Measurements from ENCODE around the gene FN1. TPM values are rescaled to one million over a fixed set of nuclear protein-coding genes. Genes with fewer than 3 reads are reported as not detected.

Gene FN1
- total and polyA plus RNA-seq, 2 of the 8 experiments (the other 6 are each of a cell fraction or from before 2014, with no cell fraction given) = 42.9 to 109 TPM

GRCh38 chr2:215466097-215466909, 30.4 kb upstream of the FN1 start:
- no peak overlapping the region for H3K27ac ChIP-seq (ENCODE audit: low read depth, low read length)
- CTCF ChIA-PET (ENCODE audit: partially characterized antibody) = interaction anchor here (1.0 kb wide), 1 partner anchor 14 kb away, joined by 3 read pairs; no protein-coding TSS in a partner anchor
- no peaks in the 10 kb centered on the region for H3K36me3 ChIP-seq (ENCODE audit: control insufficient read depth in 2 of 4, insufficient read depth in 4 of 4, low read length in 3 of 4)
- FAIRE-seq = no peak
- H3K4me3 ChIP-seq (ENCODE audit: extremely low read depth in 1 of 4, insufficient read depth in 2 of 4, low read depth in 3 of 4, low read length in 4 of 4) = no peak overlapping the region
- no peak for DNase-seq (ENCODE audit: low read depth in 1 of 2, low spot score in 2 of 2)
- no peaks in the 10 kb centered on the region for H3K79me2 ChIP-seq (ENCODE audit: control insufficient read depth in 1 of 2, insufficient read depth in 2 of 2, low read length in 2 of 2)
- H2BK20ac ChIP-seq (ENCODE audit: low read length) = no peak overlapping the region
- H4K91ac ChIP-seq (replicated peaks; ENCODE audit: insufficient read length, low read length) = no peak overlapping the region
- H3K4ac ChIP-seq (replicated peaks; ENCODE audit: insufficient read length, low read depth, low read length) = no peak overlapping the region
- no peak overlapping the region for H3K18ac ChIP-seq (ENCODE audit: extremely low read depth, low read length)
- H2AFZ ChIP-seq (ENCODE audit: low read length) = no peak overlapping the region
- H3K4me1 ChIP-seq (replicated peaks in 1 of 4; ENCODE audit: control insufficient read depth in 3 of 4, insufficient read depth in 4 of 4, low read length in 3 of 4) = no peaks in the 10 kb centered on the region
- H3K9ac ChIP-seq (replicated peaks in 1 of 4; ENCODE audit: extremely low read depth in 1 of 4, low read depth in 3 of 4, low read length in 3 of 4) = no peak overlapping the region
- H3K4me2 ChIP-seq (ENCODE audit: insufficient read depth in 1 of 2, low read depth in 2 of 2, low read length in 2 of 2) = no peak overlapping the region
- no peak overlapping the region for H4K8ac ChIP-seq (ENCODE audit: extremely low read depth, insufficient read depth, low read length)
- no peak overlapping the region for H2BK12ac ChIP-seq (ENCODE audit: low read depth, low read length)
- H3K14ac ChIP-seq (ENCODE audit: insufficient read length) = no peak overlapping the region
- no peaks in the 10 kb centered on the region; a peak in 1 of 4 replicates for H3K9me3 ChIP-seq (ENCODE audit: insufficient read depth in 2 of 2, low read depth in 1 of 2, low read length in 1 of 2)
- POLR2A ChIA-PET (ENCODE audit: partially characterized antibody) = no interaction called here
- H3K23me2 ChIP-seq (ENCODE audit: low read depth, low read length) = no peaks in the 10 kb centered on the region
- no peaks in the 10 kb centered on the region for H3K79me1 ChIP-seq (ENCODE audit: low read depth, low read length)
- no peak overlapping the region for H3K56ac ChIP-seq (replicated peaks; ENCODE audit: insufficient read length, low read depth, low read length)
- no peak overlapping the region for H4K5ac ChIP-seq (ENCODE audit: insufficient read length, low read depth, low read length)
- H3K23ac ChIP-seq (ENCODE audit: insufficient read length) = no peak overlapping the region
- H2BK5ac ChIP-seq (ENCODE audit: low read depth, low read length) = no peak overlapping the region
- no peak overlapping the region for H2AK5ac ChIP-seq (ENCODE audit: low read depth, low read length)
- WGBS, 2 experiments (ENCODE audit: extremely low coverage in 1 of 2, insufficient coverage in 1 of 2, insufficient read length in 1 of 2, insufficient replicate concordance in 2 of 2, low coverage in 1 of 2, low lambda C conversion rate in 2 of 2, missing lambda C conversion rate in 1 of 2) = 87% methylated on average over 3 of the region's 3 CpGs; no CpG with 5 or more reads in 1 of the 2 experiments
- no peaks in the 10 kb centered on the region for H3K27me3 ChIP-seq (replicated peaks in 1 of 4; ENCODE audit: control insufficient read depth in 3 of 4, extremely low read depth in 1 of 4, insufficient read depth in 3 of 4, low read length in 3 of 4)
- H4K20me1 ChIP-seq (replicated peaks in 1 of 2; ENCODE audit: control insufficient read depth in 1 of 2, insufficient read depth in 2 of 2, low read length in 2 of 2) = no peaks in the 10 kb centered on the region
- H2BK15ac ChIP-seq (ENCODE audit: low read length) = no peak overlapping the region
- H2BK120ac ChIP-seq (replicated peaks; ENCODE audit: low read depth, low read length) = no peak overlapping the region
- TF ChIP-seq SP1 (IDR thresholded peaks at IDR 0.05; ENCODE audit: low read depth, low read length) (no peak), CBX5 (IDR thresholded peaks at IDR 0.05; ENCODE audit: low read depth, low read length) (no peak), GABPA (IDR thresholded peaks at IDR 0.05; ENCODE audit: borderline replicate concordance, insufficient read depth, low read length) (no peak), TCF12 (IDR thresholded peaks at IDR 0.05; ENCODE audit: low read depth, low read length) (no peak), KDM4A (IDR thresholded peaks at IDR 0.05; ENCODE audit: low read depth, low read length, severe bottlenecking) (no peak), SIN3A (conservative IDR thresholded peaks at IDR 0.05 in 1 of 2, IDR thresholded peaks at IDR 0.05 in 1 of 2; ENCODE audit: low read depth in 1 of 2, low read length in 2 of 2) (no peak), CBX8 (IDR thresholded peaks at IDR 0.05; ENCODE audit: borderline replicate concordance, low read depth, low read length) (no peak), CREB1 (IDR thresholded peaks at IDR 0.05) (no peak), RFX5 (IDR thresholded peaks at IDR 0.05; ENCODE audit: borderline replicate concordance, low read depth, low read length) (no peak), CTCF (IDR thresholded peaks at IDR 0.05; ENCODE audit: control extremely low read depth in 1 of 3, insufficient read depth in 1 of 3, low read depth in 1 of 3, low read length in 3 of 3) (no peak)
